GM12878 (cell line): ENCODE data around the gene ARID1A. TPM values are rescaled to one million over a fixed set of nuclear protein-coding genes. Genes with fewer than 3 reads are reported as not detected.

ENCODE experiments used
- ATAC-seq: fragments of 200-7000 bp; cut with Tn5 transposase; 3 replicates; pipeline ENCODE4 v1.9.1; 2020; ENCODE audit warnings: mild to moderate bottlenecking, moderate library complexity
- BruUV-seq: library from RNA; stranded (reverse); fragments of 400-500 nt; replicated peaks from 2 replicates; lab custom pipeline; 2021; lab: Mats Ljungman, UMichigan
- CTCF ChIA-PET: fragments of 300-600 bp; sonication (Branson Sonifier 250); formaldehyde crosslinking; extraction: SDS; loops from one replicate; lab custom pipeline; 2021; ENCODE audit warnings: inconsistent platforms; lab: Yijun Ruan, JAX
- POLR2A ChIA-PET: fragments of 350-600 bp; formaldehyde crosslinking; extraction: SDS; loops from one replicate; lab custom pipeline; 2021; ENCODE audit warnings: inconsistent platforms; lab: Charles Lee
- RAD21 ChIA-PET: fragments of 300-600 bp; sonication (Branson Sonifier 250); formaldehyde crosslinking; loops from one replicate; lab custom pipeline; 2023; ENCODE audit warnings: antibody characterized with exemption; ENCODE audit not compliant: unreplicated experiment; lab: Charles Lee
- SMC1A ChIA-PET: fragments of 300-600 bp; sonication (Branson Sonifier 250); formaldehyde crosslinking; loops from one replicate; lab custom pipeline; 2023; ENCODE audit not compliant: unreplicated experiment, uncharacterized antibody; lab: Charles Lee
- DNase-seq: peaks from one replicate; pipeline ENCODE4 v3.0.0-alpha.2; 2011; ENCODE audit warnings: low read depth, low spot score
- FAIRE-seq: peaks from 3 replicates; lab custom pipeline; 2011; peaks lifted over from hg19 to GRCh38; lab: Jason Lieb, UNC
- H2AFZ ChIP-seq: 2 replicates; pipeline ENCODE4 v1.6.0; 2011; ENCODE audit warnings: low read depth, low read length, control low read depth; ENCODE audit not compliant: control insufficient read depth
- H3K27ac ChIP-seq: 2 replicates; pipeline ENCODE4 v1.5.1; 2011; ENCODE audit warnings: control low read depth; ENCODE audit not compliant: control insufficient read depth, insufficient read depth
- H3K27me3 ChIP-seq, 2 experiments: replicated peaks in 1 of 2; 2 replicates each; pipeline versions ENCODE4 v1.6.0 to v1.6.1; 2011; ENCODE audit warnings: low read length in 1 of 2; ENCODE audit not compliant: control insufficient read depth in 2 of 2, insufficient read depth in 2 of 2
- H3K36me3 ChIP-seq, 2 experiments: 2 replicates each; pipeline ENCODE4 v1.5.1; 2011; ENCODE audit warnings: low read length in 1 of 2; ENCODE audit not compliant: control insufficient read depth in 2 of 2, insufficient read depth in 2 of 2
- H3K4me1 ChIP-seq: 2 replicates; pipeline ENCODE4 v1.6.1; 2011; ENCODE audit warnings: mild to moderate bottlenecking, low read length, moderate library complexity, mixed read lengths; ENCODE audit not compliant: control insufficient read depth, insufficient read depth
- H3K4me2 ChIP-seq: 2 replicates; pipeline ENCODE4 v1.6.0; 2011; ENCODE audit warnings: control low read depth; ENCODE audit not compliant: control insufficient read depth, insufficient read depth
- H3K4me3 ChIP-seq: fragments of 200-600 bp; sonication (generic); 2 replicates; pipeline ENCODE4 v1.5.1; 2016
- H3K79me2 ChIP-seq: 2 replicates; pipeline ENCODE4 v1.6.0; 2011; ENCODE audit warnings: low read length; ENCODE audit not compliant: control insufficient read depth, insufficient read depth
- H3K9ac ChIP-seq: 2 replicates; pipeline ENCODE4 v1.8.0; 2011; ENCODE audit warnings: low read length, control low read depth, mixed read lengths; ENCODE audit not compliant: control insufficient read depth, insufficient read depth
- H3K9me3 ChIP-seq: replicated peaks from 3 replicates; pipeline ENCODE4 v1.5.1; 2011; ENCODE audit warnings: mild to moderate bottlenecking, low read length; ENCODE audit not compliant: control insufficient read depth, insufficient read depth
- H4K20me1 ChIP-seq: 2 replicates; pipeline ENCODE4 v1.6.0; 2011; ENCODE audit not compliant: control insufficient read depth, insufficient read depth
- ASH2L ChIP-seq: fragments of 300-600, 200-600 bp; sonication (generic); IDR thresholded peaks from 2 replicates; pipeline ENCODE4 v1.6.1; 2017; ENCODE audit warnings: low read depth, mild to moderate bottlenecking, borderline replicate concordance
- DPF2 ChIP-seq: fragments of 450-650 bp; IDR thresholded peaks from 2 replicates; pipeline ENCODE4 v1.6.1; 2017; ENCODE audit warnings: mild to moderate bottlenecking
- RAD21 ChIP-seq: IDR thresholded peaks from 2 replicates; pipeline ENCODE4 v1.6.1; 2011; ENCODE audit warnings: mild to moderate bottlenecking, low read depth, low read length, moderate library complexity; ENCODE audit not compliant: insufficient read depth
- TAF1 ChIP-seq: IDR thresholded peaks from 2 replicates; pipeline ENCODE4 v1.6.1; 2011; ENCODE audit warnings: mild to moderate bottlenecking, low read depth, low read length, borderline replicate concordance
- WGBS: methylation state at CpG from one replicate; pipeline ENCODE4 v1.1.6; 2016; ENCODE audit warnings: low lambda C conversion rate; ENCODE audit not compliant: insufficient replicate concordance, insufficient coverage; ENCODE audit errors: missing lambda C conversion rate; 5-methylcytosine and 5-hydroxymethylcytosine counted together
- in situ Hi-C: fragments of 300-500 bp; cut with MboI; formaldehyde crosslinking; loops from 9 replicates; pipeline ENCODE4 v1.14.3; 2018; ENCODE audit warnings: mixed read lengths
- intact Hi-C: fragments of 100-400 bp; cut with micrococcal nuclease; formaldehyde crosslinking; loops from one replicate; pipeline ENCODE4 v1.14.2; 2022; ENCODE audit not compliant: unreplicated experiment
- polyA plus RNA-seq, 11 experiments: library from polyadenylated mRNA; depleted of rRNA in 4 of 11; unstranded in 6 of 11; stranded (reverse) in 5 of 11; fragments of >200 nt; fragmentation: Nextera tagmentation in 4 of 11; fragmentation: Illumina TruSeq in 1 of 11; extraction: Ambion mirVana in 4 of 11; extraction: Trizol in 1 of 11; gene quantifications; 1 replicate in 1 of 11; 2 replicates in 10 of 11; pipeline versions ENCODE4 v1.2.1 to v1.2.3, GENCODE V29; 2011 to 2016; ENCODE audit warnings: inconsistent platforms in 2 of 11, missing spikeins in 2 of 11, low read depth in 1 of 11
- total RNA-seq, 4 experiments: library from RNA; depleted of rRNA in 3 of 4; stranded (reverse); fragments of >200 nt in 3 of 4; fragmentation: Illumina TruSeq in 1 of 4; extraction: Trizol in 1 of 4; gene quantifications; 2 replicates each; pipeline versions ENCODE4 v1.2.1 to v1.2.3, GENCODE V29; 2013 to 2021

Gene ARID1A
- total and polyA plus RNA-seq, 10 of the 15 experiments (the other 5 are each of a cell fraction or from before 2014, with no cell fraction given), result 10.0 to 98.0 (median 23.5) TPM

GRCh38 chr1:26789612-26789865 lies 93.7 kb downstream of the ARID1A start:
- no peaks in the 10 kb centered on the region for H4K20me1 ChIP-seq
- RAD21 ChIA-PET, result interaction anchor here (0.9 to 6.4 kb wide), 31 partner anchors 11 to 289 kb away, joined by 3 to 262 read pairs (median 12); partner anchors contain the start of genes GPN2 and ZDHHC18
- no peaks in the 10 kb centered on the region for H3K27me3 ChIP-seq
- TF ChIP-seq DPF2 (no peak), RAD21 (0 out of 2 replicates have a peak, but pooled peaks have one; percentile 6)
- BruUV-seq, result no TSS peak
- POLR2A ChIA-PET, result interaction anchor here (0.6 to 5.1 kb wide), 19 partner anchors 10 to 289 kb away, joined by 3 to 69 read pairs (median 8); partner anchors contain the start of gene ARID1A
- peaks cover 0 to 2% of the 10 kb centered on the region in 2 experiments; a peak in 3 of 4 replicates for H3K36me3 ChIP-seq
- CTCF ChIA-PET, result interaction anchor here (0.7 to 7.6 kb wide), 46 partner anchors 11 to 500 kb away, joined by 3 to 450 read pairs (median 8); no protein-coding TSS in a partner anchor
- FAIRE-seq (no peak), DNase-seq (no peak), ATAC-seq (no peak)
- H3K9me3 ChIP-seq, result no peaks in the 10 kb centered on the region
- WGBS, result 67% methylated on average over 3 of the region's 3 CpGs
- H3K79me2 ChIP-seq, result peaks cover 23% of the 10 kb centered on the region
- no peak overlapping the region for H3K9ac ChIP-seq
- peak overlapping the region; percentile 78 for H3K4me2 ChIP-seq
- no peak overlapping the region for H3K4me3 ChIP-seq
- peak overlapping the region; percentile 99; the same call in 1 of the 2 replicates for H3K27ac ChIP-seq
- H2AFZ ChIP-seq, result no peak overlapping the region
- intact Hi-C loops (loop anchor here (1.0 to 5.0 kb wide), 4 partner anchors 112 to 287 kb away; no protein-coding TSS in a partner anchor), in situ Hi-C loops (loop anchor here (5.0 kb wide), 1 partner anchor 182 kb away; no protein-coding TSS in a partner anchor)
- SMC1A ChIA-PET, result interaction anchor here (0.9 to 9.3 kb wide), 27 partner anchors 10 to 251 kb away, joined by 3 to 268 read pairs (median 11); no protein-coding TSS in a partner anchor
- peaks cover 39% of the 10 kb centered on the region for H3K4me1 ChIP-seq

- ChIA-PET RAD21 (interaction anchor here (1.0 to 6.4 kb wide), 30 partner anchors 11 to 289 kb away, joined by 3 to 262 read pairs (median 12); partner anchors contain the start of genes GPN2 and ZDHHC18), SMC1A (interaction anchor here (0.9 to 9.3 kb wide), 25 partner anchors 10 to 252 kb away, joined by 3 to 268 read pairs (median 14); no protein-coding TSS in a partner anchor), CTCF (interaction anchor here (0.7 to 7.6 kb wide), 42 partner anchors 11 to 290 kb away, joined by 3 to 450 read pairs (median 10); no protein-coding TSS in a partner anchor), POLR2A (interaction anchor here (0.5 to 5.1 kb wide), 22 partner anchors 10 to 289 kb away, joined by 3 to 69 read pairs (median 6); partner anchors contain the start of gene ARID1A)
- no peak overlapping the region for H3K9ac ChIP-seq
- H3K27me3 ChIP-seq, result no peaks in the 10 kb centered on the region
- FAIRE-seq (no peak), DNase-seq (no peak), ATAC-seq (no peak)
- TF ChIP-seq TAF1 (0 out of 2 replicates have a peak, but pooled peaks have one; percentile 13), ASH2L (no peak)
- no peaks in the 10 kb centered on the region for H3K9me3 ChIP-seq
- peak overlapping the region; percentile 78 for H3K4me2 ChIP-seq
- H3K4me3 ChIP-seq, result 0 out of 2 replicates have a peak overlapping the region, but pooled peaks have one; percentile 13
- H3K27ac ChIP-seq, result peak overlapping the region; percentile 99
- no peaks in the 10 kb centered on the region for H4K20me1 ChIP-seq
- peaks cover 23% of the 10 kb centered on the region for H3K79me2 ChIP-seq
- H2AFZ ChIP-seq, result no peak overlapping the region
- intact Hi-C loops (loop anchor here (1.0 to 5.0 kb wide), 5 partner anchors 87 to 288 kb away; no protein-coding TSS in a partner anchor), in situ Hi-C loops (loop anchor here (5.0 kb wide), 1 partner anchor 183 kb away; no protein-coding TSS in a partner anchor)
- peaks cover 1 to 2% of the 10 kb centered on the region in 2 experiments; a peak in 3 of 4 replicates for H3K36me3 ChIP-seq
- peaks cover 38% of the 10 kb centered on the region for H3K4me1 ChIP-seq
- BruUV-seq, result no TSS peak
- 63% methylated on average over 4 of the region's 4 CpGs for WGBS
Observed at GRCh38 chr1:26789931-26790330, 94.1 kb downstream of the ARID1A start.
